HG03432 (cell line): ENCODE data around the gene PPP1R2C.

Experiments
- ATAC-seq: cut with Tn5 transposase; IDR thresholded peaks from one replicate; pipeline ENCODE4 v1.9.1; 2021; ENCODE audit warnings: mild to moderate bottlenecking, moderate library complexity; ENCODE audit not compliant: unreplicated experiment

Gene PPP1R2C

DNA sequence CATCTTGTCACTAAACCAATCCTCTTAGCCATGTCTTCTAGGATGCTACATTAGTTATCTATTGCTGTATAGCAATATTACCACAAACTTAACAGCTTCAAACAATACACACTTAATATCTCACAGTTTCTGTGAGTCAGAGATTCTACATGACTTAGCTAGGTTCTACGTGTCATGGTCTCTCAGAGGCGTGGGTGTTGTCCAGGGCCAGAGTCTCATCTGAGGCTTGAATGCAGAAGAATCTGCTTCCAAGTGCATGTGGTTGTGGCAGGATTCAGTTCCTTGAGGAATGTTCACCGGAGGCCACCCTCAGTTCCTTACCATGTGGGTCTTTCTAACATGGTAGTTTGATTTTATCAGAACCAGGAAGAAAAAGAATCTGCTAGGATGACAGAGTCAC is 26.4 kb downstream of the PPP1R2C start:
- ATAC-seq: no peak

- no peak for ATAC-seq
These were observed 29.7 kb downstream of the PPP1R2C start for GRCh38 chrX:42748067-42748850.

DNA sequence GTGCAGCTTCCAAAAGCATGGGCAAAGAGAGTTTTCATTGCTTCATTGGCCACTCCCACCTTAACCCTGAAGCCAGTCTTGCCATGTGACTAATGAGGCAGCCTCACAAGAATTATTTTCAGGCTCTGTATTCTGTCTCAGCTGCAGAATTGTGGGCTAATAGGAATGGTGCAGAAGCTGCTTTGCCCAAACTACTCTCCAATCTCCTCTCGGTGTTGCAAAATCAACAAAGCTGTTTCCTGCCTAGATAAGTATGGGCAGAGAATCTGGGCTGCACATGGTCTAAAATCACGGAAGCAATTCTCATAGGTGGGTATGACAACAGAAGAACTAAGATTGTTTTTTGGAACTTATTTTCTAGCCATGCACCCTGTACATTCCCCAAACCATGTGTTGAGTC is 31.4 kb downstream of the PPP1R2C start:
- ATAC-seq: no peak

DNA sequence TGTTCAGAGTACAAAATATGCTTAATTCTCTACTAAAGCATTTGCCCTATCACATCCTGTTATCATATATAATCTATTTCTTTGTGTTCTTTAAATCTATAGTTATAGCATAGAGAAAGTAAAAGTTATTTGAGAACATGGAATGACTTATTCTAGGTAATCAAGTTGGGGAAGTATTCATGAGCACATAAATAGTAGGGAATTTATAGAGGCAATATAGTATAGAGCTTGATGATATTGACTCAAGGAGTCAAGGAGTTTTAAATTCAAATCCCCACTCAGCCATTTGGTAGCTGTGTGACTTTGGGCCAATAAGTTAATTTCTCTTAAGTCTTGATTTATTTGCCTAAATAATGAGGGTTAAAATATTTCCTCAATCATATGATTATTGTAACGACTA is 37.5 kb downstream of the PPP1R2C start:
- no peak for ATAC-seq

DNA sequence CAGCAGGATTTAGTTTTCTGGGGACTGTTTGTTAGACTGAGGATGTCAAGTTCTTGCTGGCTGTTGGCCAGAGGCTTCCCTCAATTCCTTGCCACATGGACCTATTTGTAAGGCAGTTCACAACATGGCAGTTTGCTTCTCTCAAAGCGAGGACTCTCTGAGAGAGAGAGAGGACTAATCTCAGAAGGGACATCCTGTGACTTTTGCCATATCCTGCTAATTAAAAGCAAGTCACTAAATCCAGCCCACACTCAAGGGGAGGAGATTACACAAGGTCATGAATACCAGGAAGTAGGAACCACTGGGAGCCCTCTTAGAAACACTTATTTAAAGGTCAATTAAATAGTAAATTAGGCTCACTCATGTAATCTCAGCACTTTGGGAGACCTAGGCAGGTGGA is 38.2 kb downstream of the PPP1R2C start:
- no peak for ATAC-seq

GRCh38 chrX:42739258-42739657 is 38.7 kb downstream of the PPP1R2C start:
- no peak for ATAC-seq

GRCh38 chrX:42738552-42738951 is 39.4 kb downstream of the PPP1R2C start:
- ATAC-seq: no peak

DNA sequence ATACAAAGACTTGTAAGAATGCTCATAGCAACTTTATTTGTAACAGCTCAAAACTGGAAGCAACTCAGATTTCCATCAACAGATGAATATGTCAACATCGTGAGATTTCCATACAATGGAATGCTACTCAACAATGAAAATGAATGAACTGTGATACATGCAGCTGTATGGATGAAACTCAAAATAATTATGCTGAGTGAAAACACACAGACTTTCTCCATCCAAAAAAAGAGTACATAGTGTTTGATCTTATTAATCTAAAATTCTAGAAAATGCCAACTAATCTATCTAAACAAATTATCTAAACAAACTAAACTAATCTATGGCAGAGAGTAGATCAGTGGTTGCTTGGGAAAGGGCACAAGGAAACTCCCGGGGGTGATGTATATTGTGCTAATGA is 42.7 kb downstream of the PPP1R2C start:
- no peak for ATAC-seq

DNA sequence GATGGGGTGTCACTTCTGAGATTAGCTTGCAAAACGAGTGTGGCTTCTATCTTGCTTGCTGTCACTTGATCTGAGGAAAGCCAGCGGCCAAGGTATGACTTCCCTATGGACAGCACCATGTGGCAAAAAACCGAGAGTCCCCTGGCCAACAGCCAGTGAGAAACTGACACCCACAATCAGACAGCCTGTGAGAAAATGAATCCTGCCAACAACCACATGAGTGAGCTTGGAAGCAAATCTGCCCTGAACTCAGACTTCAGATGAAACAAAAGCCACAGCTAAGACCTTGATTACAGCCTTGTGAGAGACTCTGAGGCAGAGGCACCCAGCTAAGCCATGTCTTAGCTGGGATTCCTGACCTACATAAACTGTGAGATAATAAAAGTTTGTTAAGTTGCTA is 45.5 kb downstream of the PPP1R2C start:
- ATAC-seq: no peak
